LoVo (cell line): ENCODE results near the gene GPATCH2L.

Experiments
- DNase-seq: peaks from one replicate; pipeline ENCODE4 v3.0.0-alpha.2; 2016; ENCODE audit warnings: low spot score

Gene GPATCH2L

DNA sequence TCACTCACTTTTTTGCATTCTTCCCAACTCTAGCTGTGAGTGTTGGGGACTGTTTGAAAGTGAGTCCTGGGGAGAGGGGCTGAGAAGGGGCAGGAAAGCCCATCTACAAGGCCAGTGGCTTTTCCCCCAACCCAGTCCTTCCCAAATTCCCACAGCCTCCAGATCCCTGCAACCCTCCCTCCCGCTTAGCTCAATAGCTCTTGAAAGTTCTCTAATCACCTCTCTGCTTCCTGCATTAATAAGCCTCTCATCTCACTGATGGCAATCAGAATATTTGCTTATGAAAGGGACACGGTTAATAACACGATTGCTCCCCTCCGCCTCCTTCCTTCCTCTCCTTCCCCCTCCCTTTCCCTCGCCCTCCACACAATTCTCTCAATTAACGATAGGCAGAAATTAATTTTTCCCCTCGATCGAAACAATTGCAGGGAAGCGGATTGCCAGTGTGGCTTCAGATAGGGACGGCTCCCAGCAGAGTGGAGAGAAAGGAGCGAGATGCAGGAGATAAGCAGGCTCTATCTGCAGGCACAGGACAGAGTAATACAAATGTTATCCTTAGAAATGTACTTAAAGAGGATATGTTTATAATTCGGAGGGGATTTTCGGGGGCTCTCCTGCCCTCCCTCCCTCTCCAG, 15.1 kb upstream of the GPATCH2L start:
- no peak for DNase-seq

DNA sequence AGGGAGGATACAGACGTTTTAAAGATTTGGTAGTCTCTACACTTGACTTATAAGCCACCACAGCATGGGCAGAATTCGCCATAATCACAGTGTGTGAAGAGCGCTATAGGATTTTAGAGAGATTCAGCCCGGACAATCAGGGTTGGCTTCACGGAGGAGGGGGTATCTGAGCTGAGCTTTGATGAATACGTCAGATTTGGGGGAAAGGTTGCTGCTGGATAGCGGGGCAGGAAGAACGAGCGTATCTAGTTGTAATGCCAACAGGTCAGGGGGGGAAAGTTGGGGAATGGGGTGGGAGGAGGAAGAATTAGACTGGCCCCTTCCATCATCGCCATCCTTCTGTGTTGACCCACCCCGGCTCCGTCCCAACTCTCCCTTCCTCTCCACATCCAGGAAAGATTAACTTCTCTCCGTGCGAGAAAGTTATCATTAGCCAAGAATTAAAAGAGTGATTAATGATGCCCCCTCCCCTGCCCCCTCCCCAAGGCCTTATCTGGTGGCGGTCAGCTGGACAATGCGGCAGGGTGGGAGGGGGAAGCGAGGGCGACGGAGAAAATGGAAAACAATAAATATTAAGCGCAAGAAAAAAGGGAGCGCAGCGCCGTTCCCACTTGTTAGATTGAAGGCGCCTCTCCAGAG, 13.5 kb upstream of the GPATCH2L start:
- DNase-seq, result no peak

- DNase-seq, result no peak
These were observed 12.7 kb upstream of the GPATCH2L start for GRCh38 chr14:76138758-76139723.

GRCh38 chr14:76143642-76144041, 8.1 kb upstream of the GPATCH2L start:
- DNase-seq, result no peak

DNA sequence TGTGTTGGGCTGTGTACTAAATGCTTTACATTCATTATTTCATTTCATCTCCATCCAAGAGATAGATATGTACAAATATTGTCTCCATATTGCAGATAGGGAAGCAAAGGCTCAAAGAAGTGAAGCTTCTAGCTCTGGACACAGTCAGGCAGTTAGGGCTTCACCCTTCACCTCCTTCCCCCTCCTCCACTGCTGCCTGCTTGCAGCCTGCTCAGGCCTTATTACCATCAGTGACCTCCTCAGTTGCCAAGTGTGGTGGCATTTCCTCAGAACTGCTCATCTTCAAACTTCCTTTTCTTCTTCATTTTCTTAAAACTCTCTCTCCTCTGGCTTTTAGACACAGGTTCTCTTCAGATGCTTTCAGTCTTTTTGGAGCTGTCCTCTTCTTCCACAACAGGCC, 4.7 kb upstream of the GPATCH2L start:
- DNase-seq, result no peak

GRCh38 chr14:76149196-76149595, 2.5 kb upstream of the GPATCH2L start:
- DNase-seq, result no peak

DNA sequence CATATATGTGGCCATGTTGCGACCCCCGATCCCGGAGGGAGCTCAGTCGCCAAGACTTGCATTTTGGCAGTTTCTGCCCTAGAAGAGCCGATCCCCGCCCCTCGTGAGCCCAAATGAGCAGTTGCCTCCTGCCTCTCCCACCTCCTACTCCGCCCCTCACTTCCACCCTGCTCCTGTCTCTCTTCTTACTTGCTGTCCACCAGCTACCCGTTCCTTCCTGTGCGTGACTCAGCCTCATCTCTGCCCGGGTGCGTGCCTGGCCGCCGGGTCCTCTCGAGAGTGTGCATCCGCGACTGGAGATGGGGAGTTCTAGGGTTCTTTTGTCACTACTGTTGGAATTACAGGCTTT, 585 bp downstream of the GPATCH2L start:
- peak; percentile 69 for DNase-seq

GRCh38 chr14:76153919-76154318, 2.2 kb downstream of the GPATCH2L start:
- no peak for DNase-seq

GRCh38 chr14:76154539-76155126, 2.9 kb downstream of the GPATCH2L start:
- DNase-seq, result no peak

DNA sequence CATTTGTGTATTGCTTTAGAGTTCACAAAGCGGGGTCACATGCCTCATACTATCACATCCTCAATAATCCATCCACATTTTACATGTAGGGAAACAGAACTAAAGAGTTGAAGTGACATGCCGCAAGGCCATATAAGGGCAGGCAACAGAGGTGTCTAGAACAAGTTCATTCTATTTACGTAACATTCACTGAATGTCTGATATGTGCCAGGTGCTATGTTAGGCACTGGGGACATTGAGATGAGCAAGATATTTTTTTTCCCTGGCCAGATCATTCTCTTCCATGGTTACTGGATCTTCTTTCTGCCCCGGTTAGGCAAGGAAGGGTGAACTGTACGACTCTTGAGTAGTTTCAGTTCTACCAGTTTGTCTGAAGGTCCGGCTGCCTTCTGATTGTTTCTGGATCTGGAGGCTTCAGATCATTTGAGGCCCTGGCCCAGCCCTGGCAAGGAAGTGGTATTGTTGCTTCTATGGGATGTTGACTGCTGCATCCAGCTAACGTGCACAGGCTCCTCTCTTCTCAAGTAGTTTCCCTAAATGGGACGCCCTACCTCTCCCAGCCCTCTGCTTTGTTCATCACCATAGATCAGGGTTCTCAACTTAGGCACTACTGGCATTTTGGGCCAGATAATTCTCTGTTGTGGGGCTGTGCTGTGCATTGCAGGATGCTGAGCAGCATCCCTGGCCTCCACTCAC, 12.1 kb downstream of the GPATCH2L start:
- DNase-seq, result no peak

DNA sequence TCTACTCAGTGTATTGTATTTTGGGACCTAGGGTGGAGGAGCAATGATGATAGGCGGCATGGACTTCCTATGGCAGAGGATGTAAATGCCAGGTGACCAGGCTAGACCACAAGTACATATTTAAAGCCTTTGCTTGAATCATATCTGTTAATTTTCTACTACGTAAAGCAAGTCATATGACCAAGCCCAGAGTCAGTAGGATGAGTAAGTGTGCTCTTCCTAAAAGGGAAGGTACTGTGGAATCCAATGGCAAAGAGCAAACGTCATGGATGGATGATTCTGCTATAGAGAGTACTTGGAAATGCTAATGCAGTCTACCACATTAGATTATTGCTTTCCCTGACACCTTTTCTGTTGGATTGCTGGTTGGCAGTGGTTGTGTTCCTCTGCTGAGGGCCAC, 16.8 kb downstream of the GPATCH2L start:
- no peak for DNase-seq

DNA sequence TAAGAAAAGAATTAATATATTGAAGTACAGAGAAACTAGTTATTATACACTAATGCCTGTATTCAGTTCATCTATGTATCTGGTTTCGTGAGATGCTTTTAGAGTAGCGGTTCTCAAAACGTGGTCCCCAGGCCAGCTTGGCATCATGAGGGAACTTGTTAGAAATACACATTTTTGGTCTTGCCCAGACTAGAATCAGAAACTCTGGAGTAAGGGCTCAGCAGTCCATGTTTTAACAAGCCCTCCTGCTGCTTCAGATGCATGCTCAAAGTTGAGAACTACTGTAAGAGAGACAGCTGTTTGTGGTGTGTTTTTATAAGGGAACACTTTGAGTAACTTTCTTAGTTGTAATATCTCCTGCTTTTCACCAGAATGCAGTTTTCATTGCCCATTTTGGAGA, 18.1 kb downstream of the GPATCH2L start:
- DNase-seq, result no peak

- no peak for DNase-seq
These were observed 23.3 kb downstream of the GPATCH2L start for GRCh38 chr14:76174982-76175381.

DNA sequence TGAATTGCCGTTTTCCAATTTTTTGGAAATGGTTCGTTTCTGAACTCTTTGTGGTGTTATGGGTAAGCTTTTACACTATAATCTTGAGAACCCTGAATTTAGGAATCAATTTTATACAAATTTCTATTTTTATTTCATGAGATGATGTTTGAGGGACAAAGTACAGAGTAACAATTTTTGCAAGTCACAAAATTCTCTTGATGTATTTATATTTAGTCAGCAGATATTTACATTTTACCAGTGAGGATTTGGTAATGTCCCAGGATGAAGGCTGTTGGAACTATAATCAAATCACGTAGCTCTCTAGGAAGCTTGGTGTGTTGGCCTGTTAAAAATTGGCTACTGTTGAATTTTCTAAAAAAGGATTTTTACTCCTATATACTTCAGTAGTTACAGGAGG, 24.2 kb downstream of the GPATCH2L start:
- DNase-seq, result no peak

- DNase-seq, result peak; percentile 4
These were observed 29.8 kb downstream of the GPATCH2L start for GRCh38 chr14:76181546-76181945.

- DNase-seq, result no peak
These were observed 34.7 kb downstream of the GPATCH2L start for GRCh38 chr14:76186308-76187027.

GRCh38 chr14:76191297-76191696, 39.6 kb downstream of the GPATCH2L start:
- no peak for DNase-seq

- DNase-seq, result no peak
These were observed 42.0 kb downstream of the GPATCH2L start for GRCh38 chr14:76193696-76194095.

DNA sequence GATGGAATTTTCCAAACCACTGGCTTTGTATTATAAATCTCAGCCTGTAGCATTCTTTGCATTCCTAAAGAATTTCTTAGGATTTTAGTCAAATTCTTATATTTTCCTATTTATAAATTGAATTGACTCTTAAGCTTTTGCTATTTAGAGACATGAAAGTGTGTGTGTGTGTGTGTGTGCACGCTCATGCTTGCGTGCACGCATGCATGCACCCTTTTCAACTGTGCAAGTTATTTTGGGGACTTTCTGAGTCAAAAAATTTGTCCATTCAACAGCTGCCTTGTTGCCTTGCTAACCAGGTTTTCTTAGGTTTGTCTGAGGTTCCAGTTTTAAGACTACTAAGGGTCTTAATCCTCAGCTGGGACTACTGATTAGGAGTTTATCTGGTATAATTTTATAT, 42.6 kb downstream of the GPATCH2L start:
- DNase-seq, result no peak

DNA sequence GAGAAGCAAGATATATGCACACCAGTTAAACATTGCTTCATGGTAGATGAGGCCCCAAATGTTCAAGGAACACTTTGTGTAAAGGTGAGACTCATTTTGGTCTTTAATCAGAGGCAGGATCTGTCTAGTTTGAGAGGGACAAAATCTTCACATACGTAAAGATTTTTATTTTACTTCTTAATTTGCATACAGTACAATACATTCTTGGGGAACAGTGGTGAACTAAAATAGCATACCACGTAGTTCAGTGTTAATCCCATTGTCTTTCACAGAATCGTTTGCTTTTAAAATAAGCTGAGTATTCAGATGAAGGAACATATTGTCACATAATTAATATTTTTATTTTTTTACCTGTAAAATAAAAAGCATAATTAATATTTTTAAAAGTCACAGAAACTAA, 43.3 kb downstream of the GPATCH2L start:
- DNase-seq, result no peak

GRCh38 chr14:76196980-76197695, 45.4 kb downstream of the GPATCH2L start:
- DNase-seq, result no peak
